HG03139 (cell line): ENCODE results near the gene LENG8.
"Not testable (repeated sequence)": the region's sequence is repeated elsewhere in the genome, so short reads cannot be mapped to it uniquely, and the experiment has no call there.

ENCODE experiments used
- ATAC-seq: cut with Tn5 transposase; IDR thresholded peaks from one replicate; pipeline ENCODE4 v1.9.1; 2021; ENCODE audit not compliant: unreplicated experiment

Gene LENG8

DNA sequence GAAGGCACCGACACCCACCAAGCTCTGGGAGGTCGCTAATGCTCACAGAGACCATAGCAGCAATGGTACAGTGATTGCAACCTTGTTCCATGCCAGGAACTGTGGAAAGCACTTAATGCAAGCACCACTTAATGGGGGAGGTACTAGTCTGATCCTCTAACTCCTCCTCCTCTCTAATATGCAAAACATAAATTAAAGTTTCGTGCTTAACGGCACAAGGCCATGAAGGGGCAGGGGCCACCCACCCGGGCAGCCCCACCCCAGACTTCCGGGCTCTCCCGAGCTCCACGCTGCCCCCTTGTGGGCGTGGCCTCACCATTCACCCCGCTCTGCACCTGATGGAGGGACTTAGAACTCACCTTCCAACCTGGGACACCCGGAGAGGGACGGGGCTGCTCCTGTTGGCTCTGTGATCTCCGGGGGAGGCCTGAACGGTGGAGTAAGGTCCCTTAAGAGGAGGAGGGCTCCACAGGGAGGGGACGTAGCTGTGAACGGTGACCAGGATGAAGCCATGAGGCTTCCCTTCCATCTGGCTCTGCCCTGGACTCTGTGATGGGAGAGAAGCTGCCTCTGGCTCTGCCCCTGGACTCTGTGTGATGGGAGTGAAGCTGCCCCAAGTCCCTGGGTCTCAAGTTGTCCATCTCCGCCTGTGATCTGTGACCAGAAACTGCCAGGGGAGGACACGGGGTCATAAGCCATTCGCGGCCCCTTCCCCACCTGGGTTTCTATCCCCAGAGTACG, 60.4 kb downstream of the LENG8 start:
- ATAC-seq, result not testable (repeated sequence)
